GM12878 (cell line): ENCODE data around the gene TRAPPC2. TPM values are rescaled to one million over a fixed set of nuclear protein-coding genes. Genes with fewer than 3 reads are reported as not detected.
A peak's percentile ranks its signal among the peaks of the same experiment; 100 is the strongest.

Experiments used
- ATAC-seq: fragments of 200-7000 bp; cut with Tn5 transposase; 3 replicates; pipeline ENCODE4 v1.9.1; 2020; ENCODE audit warnings: mild to moderate bottlenecking, moderate library complexity
- BruUV-seq: library from RNA; stranded (reverse); fragments of 400-500 nt; replicated peaks from 2 replicates; lab custom pipeline; 2021; lab: Mats Ljungman, UMichigan
- CTCF ChIA-PET: fragments of 300-600 bp; sonication (Branson Sonifier 250); formaldehyde crosslinking; extraction: SDS; loops from one replicate; lab custom pipeline; 2021; ENCODE audit warnings: inconsistent platforms; lab: Yijun Ruan, JAX
- POLR2A ChIA-PET: fragments of 350-600 bp; formaldehyde crosslinking; extraction: SDS; loops from one replicate; lab custom pipeline; 2021; ENCODE audit warnings: inconsistent platforms; lab: Charles Lee
- RAD21 ChIA-PET: fragments of 300-600 bp; sonication (Branson Sonifier 250); formaldehyde crosslinking; loops from one replicate; lab custom pipeline; 2023; ENCODE audit warnings: antibody characterized with exemption; ENCODE audit not compliant: unreplicated experiment; lab: Charles Lee
- SMC1A ChIA-PET: fragments of 300-600 bp; sonication (Branson Sonifier 250); formaldehyde crosslinking; loops from one replicate; lab custom pipeline; 2023; ENCODE audit not compliant: unreplicated experiment, uncharacterized antibody; lab: Charles Lee
- DNase-seq: peaks from one replicate; pipeline ENCODE4 v3.0.0-alpha.2; 2011; ENCODE audit warnings: low read depth, low spot score
- FAIRE-seq: peaks from 3 replicates; lab custom pipeline; 2011; peaks lifted over from hg19 to GRCh38; lab: Jason Lieb, UNC
- H2AFZ ChIP-seq: 2 replicates; pipeline ENCODE4 v1.6.0; 2011; ENCODE audit warnings: low read depth, low read length, control low read depth; ENCODE audit not compliant: control insufficient read depth
- H3K27ac ChIP-seq: 2 replicates; pipeline ENCODE4 v1.5.1; 2011; ENCODE audit warnings: control low read depth; ENCODE audit not compliant: control insufficient read depth, insufficient read depth
- H3K27me3 ChIP-seq, 2 experiments: replicated peaks in 1 of 2; 2 replicates each; pipeline versions ENCODE4 v1.6.0 to v1.6.1; 2011; ENCODE audit warnings: low read length in 1 of 2; ENCODE audit not compliant: control insufficient read depth in 2 of 2, insufficient read depth in 2 of 2
- H3K36me3 ChIP-seq, 2 experiments: 2 replicates each; pipeline ENCODE4 v1.5.1; 2011; ENCODE audit warnings: low read length in 1 of 2; ENCODE audit not compliant: control insufficient read depth in 2 of 2, insufficient read depth in 2 of 2
- H3K4me1 ChIP-seq: 2 replicates; pipeline ENCODE4 v1.6.1; 2011; ENCODE audit warnings: mild to moderate bottlenecking, low read length, moderate library complexity, mixed read lengths; ENCODE audit not compliant: control insufficient read depth, insufficient read depth
- H3K4me2 ChIP-seq: 2 replicates; pipeline ENCODE4 v1.6.0; 2011; ENCODE audit warnings: control low read depth; ENCODE audit not compliant: control insufficient read depth, insufficient read depth
- H3K4me3 ChIP-seq: fragments of 200-600 bp; sonication (generic); 2 replicates; pipeline ENCODE4 v1.5.1; 2016
- H3K79me2 ChIP-seq: 2 replicates; pipeline ENCODE4 v1.6.0; 2011; ENCODE audit warnings: low read length; ENCODE audit not compliant: control insufficient read depth, insufficient read depth
- H3K9ac ChIP-seq: 2 replicates; pipeline ENCODE4 v1.8.0; 2011; ENCODE audit warnings: low read length, control low read depth, mixed read lengths; ENCODE audit not compliant: control insufficient read depth, insufficient read depth
- H3K9me3 ChIP-seq: replicated peaks from 3 replicates; pipeline ENCODE4 v1.5.1; 2011; ENCODE audit warnings: mild to moderate bottlenecking, low read length; ENCODE audit not compliant: control insufficient read depth, insufficient read depth
- H4K20me1 ChIP-seq: 2 replicates; pipeline ENCODE4 v1.6.0; 2011; ENCODE audit not compliant: control insufficient read depth, insufficient read depth
- ASH2L ChIP-seq: fragments of 300-600, 200-600 bp; sonication (generic); IDR thresholded peaks from 2 replicates; pipeline ENCODE4 v1.6.1; 2017; ENCODE audit warnings: low read depth, mild to moderate bottlenecking, borderline replicate concordance
- CBX5 ChIP-seq: sonication (generic); IDR thresholded peaks from 2 replicates; pipeline ENCODE4 v1.6.1; 2016; ENCODE audit warnings: low read depth, moderate library complexity, mild to moderate bottlenecking, inconsistent platforms
- FOS ChIP-seq: IDR thresholded peaks from 3 replicates; pipeline ENCODE4 v1.6.1; 2011; ENCODE audit warnings: borderline replicate concordance; ENCODE audit not compliant: insufficient read length; ENCODE audit errors: extremely low read depth
- GABPA ChIP-seq: IDR thresholded peaks from 2 replicates; pipeline ENCODE4 v1.6.1; 2014; ENCODE audit warnings: antibody characterized with exemption, low read depth, mild to moderate bottlenecking, inconsistent platforms
- KLF5 ChIP-seq: fragments of 450-650 bp; IDR thresholded peaks from 2 replicates; pipeline ENCODE4 v1.6.1; 2014; ENCODE audit warnings: mild to moderate bottlenecking; ENCODE audit not compliant: partially characterized antibody
- NFYA ChIP-seq: IDR thresholded peaks from 2 replicates; pipeline ENCODE4 v1.6.1; 2011; ENCODE audit warnings: low read depth, mild to moderate bottlenecking, low read length, improper control_type of control experiment, borderline replicate concordance
- PAX5 ChIP-seq: IDR thresholded peaks from 2 replicates; pipeline ENCODE4 v1.6.1; 2011; ENCODE audit warnings: low read depth, low read length, borderline replicate concordance
- SMAD5 ChIP-seq: IDR thresholded peaks from 2 replicates; pipeline ENCODE4 v1.6.1; 2016; ENCODE audit warnings: antibody characterized with exemption, low read depth
- SRF ChIP-seq, 2 experiments: IDR thresholded peaks; 2 replicates each; pipeline ENCODE4 v1.6.1; 2011; ENCODE audit warnings: low read depth in 2 of 2, low read length in 2 of 2, mild to moderate bottlenecking in 1 of 2, moderate library complexity in 1 of 2
- USF1 ChIP-seq: IDR thresholded peaks from 2 replicates; pipeline ENCODE4 v1.6.1; 2011; ENCODE audit warnings: borderline replicate concordance, low read depth, mild to moderate bottlenecking, moderate library complexity, mixed read lengths, low read length; ENCODE audit not compliant: insufficient read depth; ENCODE audit errors: extremely low read length
- ZBTB40 ChIP-seq: fragments of 450-650 bp; IDR thresholded peaks from 2 replicates; pipeline ENCODE4 v1.6.1; 2016; ENCODE audit warnings: mild to moderate bottlenecking, moderate library complexity, borderline replicate concordance
- WGBS: methylation state at CpG from one replicate; pipeline ENCODE4 v1.1.6; 2016; ENCODE audit warnings: low lambda C conversion rate; ENCODE audit not compliant: insufficient replicate concordance, insufficient coverage; ENCODE audit errors: missing lambda C conversion rate; 5-methylcytosine and 5-hydroxymethylcytosine counted together
- in situ Hi-C: fragments of 300-500 bp; cut with MboI; formaldehyde crosslinking; loops from 9 replicates; pipeline ENCODE4 v1.14.3; 2018; ENCODE audit warnings: mixed read lengths
- intact Hi-C: fragments of 100-400 bp; cut with micrococcal nuclease; formaldehyde crosslinking; loops from one replicate; pipeline ENCODE4 v1.14.2; 2022; ENCODE audit not compliant: unreplicated experiment
- polyA plus RNA-seq, 11 experiments: library from polyadenylated mRNA; depleted of rRNA in 4 of 11; unstranded in 6 of 11; stranded (reverse) in 5 of 11; fragments of >200 nt; fragmentation: Nextera tagmentation in 4 of 11; fragmentation: Illumina TruSeq in 1 of 11; extraction: Ambion mirVana in 4 of 11; extraction: Trizol in 1 of 11; gene quantifications; 1 replicate in 1 of 11; 2 replicates in 10 of 11; pipeline versions ENCODE4 v1.2.1 to v1.2.3, GENCODE V29; 2011 to 2016; ENCODE audit warnings: inconsistent platforms in 2 of 11, missing spikeins in 2 of 11, low read depth in 1 of 11
- total RNA-seq, 4 experiments: library from RNA; depleted of rRNA in 3 of 4; stranded (reverse); fragments of >200 nt in 3 of 4; fragmentation: Illumina TruSeq in 1 of 4; extraction: Trizol in 1 of 4; gene quantifications; 2 replicates each; pipeline versions ENCODE4 v1.2.1 to v1.2.3, GENCODE V29; 2013 to 2021
- TF ChIP-seq, protein P1 (sequence below): fragments of 450-650 bp; IDR thresholded peaks from 2 replicates; pipeline ENCODE4 v1.6.1; 2017; ENCODE audit warnings: mild to moderate bottlenecking, moderate library complexity

TRAPPC2 gene
- total and polyA plus RNA-seq, 10 of the 15 experiments (the other 5 are each of a cell fraction or from before 2014, with no cell fraction given): 12.4 to 28.4 (median 21.3) TPM

DNA sequence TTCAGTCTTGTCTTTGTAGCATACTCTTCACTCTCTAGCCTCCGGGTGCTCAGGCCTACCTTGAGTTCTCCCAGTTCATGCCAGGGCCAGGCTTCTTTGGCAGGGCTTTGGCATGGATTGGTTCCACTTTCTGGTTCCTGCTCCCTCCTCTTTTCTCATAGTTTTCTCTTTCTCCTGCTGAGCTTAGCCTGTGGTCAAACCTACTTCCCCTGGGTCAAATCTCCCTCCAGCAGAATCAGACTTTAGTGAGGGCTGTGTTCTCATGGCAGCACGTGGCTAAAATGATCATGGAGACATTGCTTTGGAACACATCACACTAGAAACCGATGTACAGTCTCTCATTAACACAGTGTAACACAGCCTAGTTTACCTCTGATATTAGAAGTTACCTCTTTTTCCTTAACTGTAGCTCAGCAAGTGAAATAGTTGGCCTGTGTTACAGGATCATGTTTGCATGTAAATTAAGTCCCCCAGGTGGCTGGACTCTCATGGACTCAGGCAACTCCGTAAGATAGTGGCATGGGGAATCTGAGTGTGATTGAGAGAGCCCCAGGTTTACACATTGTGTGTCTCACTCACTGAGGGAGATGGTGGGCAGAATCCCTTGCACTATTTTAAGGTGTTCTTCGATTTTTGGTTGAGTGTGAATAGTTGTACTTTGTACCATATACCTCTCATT is 32.2 kb downstream of the TRAPPC2 start:
- ATAC-seq (no peak; the same call in 2 of the 3 replicates), DNase-seq (no peak), FAIRE-seq (peak; percentile 49)
- peak overlapping the region; percentile 62 for H3K27ac ChIP-seq
- in situ Hi-C loops (no loop called here), intact Hi-C loops (no loop called here)
- peaks cover 6% of the 10 kb centered on the region for H4K20me1 ChIP-seq
- 0 out of 2 replicates have a peak overlapping the region, but pooled peaks have one; percentile 5 for H3K4me3 ChIP-seq
- no peaks in the 10 kb centered on the region for H3K27me3 ChIP-seq
- peaks cover 3 to 4% of the 10 kb centered on the region in 2 experiments for H3K36me3 ChIP-seq
- peaks cover 90% of the 10 kb centered on the region for H3K79me2 ChIP-seq
- H2AFZ ChIP-seq: no peak overlapping the region
- no peak overlapping the region; the same call in 1 of the 2 replicates for H3K9ac ChIP-seq
- ChIA-PET RAD21 (interaction anchor here (0.9 to 2.7 kb wide), 9 partner anchors 8 to 39 kb away, joined by 3 to 8 read pairs (median 4); partner anchors contain the start of genes OFD1, RAB9A and TRAPPC2), SMC1A (interaction anchor here (1.0 to 13.8 kb wide), 10 partner anchors 9 to 326 kb away, joined by 3 to 173 read pairs (median 4); partner anchors contain the start of genes OFD1 and TRAPPC2), POLR2A (interaction anchor here (0.7 to 1.0 kb wide), 2 partner anchors 14 to 30 kb away, joined by 3 read pairs; no protein-coding TSS in a partner anchor), CTCF (interaction anchor here (0.7 to 1.2 kb wide), 5 partner anchors 10 to 46 kb away, joined by 3 to 5 read pairs (median 3); partner anchors contain the start of genes OFD1 and TRAPPC2)
- H3K4me1 ChIP-seq: peaks cover 24% of the 10 kb centered on the region
- H3K9me3 ChIP-seq: no peaks in the 10 kb centered on the region
- 37% methylated on average over 5 of the region's 5 CpGs for WGBS
- H3K4me2 ChIP-seq: peak overlapping the region; percentile 53
- no TSS peak for BruUV-seq
- TF ChIP-seq SRF (IDR thresholded peaks at IDR 0.05; ENCODE audit: low read depth in 2 of 2, low read length in 2 of 2): no peak
- TF ChIP-seq ASH2L: no peak
- no peak for TF ChIP-seq SMAD5
- no peak for TF ChIP-seq GABPA
- TF ChIP-seq, protein P1, sequence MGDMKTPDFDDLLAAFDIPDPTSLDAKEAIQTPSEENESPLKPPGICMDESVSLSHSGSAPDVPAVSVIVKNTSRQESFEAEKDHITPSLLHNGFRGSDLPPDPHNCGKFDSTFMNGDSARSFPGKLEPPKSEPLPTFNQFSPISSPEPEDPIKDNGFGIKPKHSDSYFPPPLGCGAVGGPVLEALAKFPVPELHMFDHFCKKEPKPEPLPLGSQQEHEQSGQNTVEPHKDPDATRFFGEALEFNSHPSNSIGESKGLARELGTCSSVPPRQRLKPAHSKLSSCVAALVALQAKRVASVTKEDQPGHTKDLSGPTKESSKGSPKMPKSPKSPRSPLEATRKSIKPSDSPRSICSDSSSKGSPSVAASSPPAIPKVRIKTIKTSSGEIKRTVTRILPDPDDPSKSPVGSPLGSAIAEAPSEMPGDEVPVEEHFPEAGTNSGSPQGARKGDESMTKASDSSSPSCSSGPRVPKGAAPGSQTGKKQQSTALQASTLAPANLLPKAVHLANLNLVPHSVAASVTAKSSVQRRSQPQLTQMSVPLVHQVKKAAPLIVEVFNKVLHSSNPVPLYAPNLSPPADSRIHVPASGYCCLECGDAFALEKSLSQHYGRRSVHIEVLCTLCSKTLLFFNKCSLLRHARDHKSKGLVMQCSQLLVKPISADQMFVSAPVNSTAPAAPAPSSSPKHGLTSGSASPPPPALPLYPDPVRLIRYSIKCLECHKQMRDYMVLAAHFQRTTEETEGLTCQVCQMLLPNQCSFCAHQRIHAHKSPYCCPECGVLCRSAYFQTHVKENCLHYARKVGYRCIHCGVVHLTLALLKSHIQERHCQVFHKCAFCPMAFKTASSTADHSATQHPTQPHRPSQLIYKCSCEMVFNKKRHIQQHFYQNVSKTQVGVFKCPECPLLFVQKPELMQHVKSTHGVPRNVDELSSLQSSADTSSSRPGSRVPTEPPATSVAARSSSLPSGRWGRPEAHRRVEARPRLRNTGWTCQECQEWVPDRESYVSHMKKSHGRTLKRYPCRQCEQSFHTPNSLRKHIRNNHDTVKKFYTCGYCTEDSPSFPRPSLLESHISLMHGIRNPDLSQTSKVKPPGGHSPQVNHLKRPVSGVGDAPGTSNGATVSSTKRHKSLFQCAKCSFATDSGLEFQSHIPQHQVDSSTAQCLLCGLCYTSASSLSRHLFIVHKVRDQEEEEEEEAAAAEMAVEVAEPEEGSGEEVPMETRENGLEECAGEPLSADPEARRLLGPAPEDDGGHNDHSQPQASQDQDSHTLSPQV: no peak
- no peak for TF ChIP-seq KLF5
- TF ChIP-seq FOS: no peak
- TF ChIP-seq ZBTB40: no peak
- TF ChIP-seq USF1: no peak
- TF ChIP-seq NFYA: no peak
- TF ChIP-seq CBX5: no peak
- no peak for TF ChIP-seq PAX5
